Hepatocyte (in vitro differentiated cells): ENCODE measurements around the gene MDC1. TPM values are rescaled to one million over a fixed set of nuclear protein-coding genes. Genes with fewer than 3 reads are reported as not detected.

Experiments used
- DNase-seq: peaks from one replicate; pipeline ENCODE4 v3.0.0-alpha.2; 2016; ENCODE audit warnings: low spot score
- H2AFZ ChIP-seq: fragments of 200-600 bp; sonication (generic); 2 replicates; pipeline ENCODE4 v1.6.0; 2016; ENCODE audit warnings: antibody characterized with exemption, mild to moderate bottlenecking
- H3K27ac ChIP-seq: fragments of 200-600 bp; sonication (generic); 2 replicates; pipeline ENCODE4 v1.5.1; 2016; ENCODE audit warnings: mild to moderate bottlenecking
- H3K27me3 ChIP-seq: fragments of 200-600 bp; sonication (generic); 2 replicates; pipeline ENCODE4 v1.6.1; 2016
- H3K36me3 ChIP-seq: fragments of 200-600 bp; sonication (generic); replicated peaks from 2 replicates; pipeline ENCODE4 v1.5.1; 2016; ENCODE audit warnings: low read depth; ENCODE audit not compliant: insufficient read depth
- H3K4me1 ChIP-seq: fragments of 200-600 bp; sonication (generic); 2 replicates; pipeline ENCODE4 v1.5.1; 2016; ENCODE audit warnings: mild to moderate bottlenecking, moderate library complexity; ENCODE audit not compliant: insufficient read depth
- H3K4me2 ChIP-seq: fragments of 200-600 bp; sonication (generic); 2 replicates; pipeline ENCODE4 v1.6.0; 2016
- H3K4me3 ChIP-seq: fragments of 200-600 bp; sonication (generic); 2 replicates; pipeline ENCODE4 v1.5.1; 2016; ENCODE audit warnings: mild to moderate bottlenecking
- H3K79me2 ChIP-seq: fragments of 200-600 bp; sonication (generic); 2 replicates; pipeline ENCODE4 v1.6.0; 2017; ENCODE audit warnings: mild to moderate bottlenecking
- H3K9me2 ChIP-seq: fragments of 200-600 bp; sonication (generic); replicated peaks from 2 replicates; pipeline ENCODE4 v1.6.0; 2017; ENCODE audit warnings: mild to moderate bottlenecking; ENCODE audit not compliant: insufficient read depth
- H3K9me3 ChIP-seq: fragments of 200-600 bp; sonication (generic); 2 replicates; pipeline ENCODE4 v1.5.1; 2016; ENCODE audit warnings: low read depth, mild to moderate bottlenecking
- H4K20me1 ChIP-seq: fragments of 200-600 bp; sonication (generic); 2 replicates; pipeline ENCODE4 v1.6.0; 2016; ENCODE audit warnings: mild to moderate bottlenecking; ENCODE audit not compliant: insufficient read depth, poor library complexity, severe bottlenecking
- CTCF ChIP-seq: fragments of 200-600 bp; sonication (generic); IDR thresholded peaks from 2 replicates; pipeline ENCODE4 v1.5.1; 2016; ENCODE audit warnings: antibody characterized with exemption, mild to moderate bottlenecking; ENCODE audit not compliant: poor library complexity
- EZH2 ChIP-seq: fragments of 200-600 bp; sonication (generic); IDR thresholded peaks from 2 replicates; pipeline ENCODE4 v1.6.1; 2016; ENCODE audit warnings: antibody characterized with exemption, mild to moderate bottlenecking, borderline replicate concordance
- EZH2phosphoT487 ChIP-seq: fragments of 200-600 bp; sonication (generic); IDR thresholded peaks from one replicate; pipeline ENCODE4 v1.6.1; 2018; ENCODE audit warnings: antibody characterized with exemption, mild to moderate bottlenecking, low read depth, moderate library complexity; ENCODE audit not compliant: unreplicated experiment, severe bottlenecking
- WGBS: methylation state at CpG from one replicate; pipeline ENCODE4 v1.1.6; 2016; ENCODE audit warnings: low lambda C conversion rate; ENCODE audit errors: missing lambda C conversion rate; 5-methylcytosine and 5-hydroxymethylcytosine counted together
- polyA plus RNA-seq: library from polyadenylated mRNA; unstranded; fragments of >200 nt; fragmentation: Nextera tagmentation; extraction: Ambion mirVana; gene quantifications from 2 replicates; pipeline ENCODE4 v1.2.1, GENCODE V29; 2016
- total RNA-seq: library from RNA; depleted of rRNA; stranded (reverse); fragments of >200 nt; gene quantifications from 2 replicates; pipeline ENCODE4 v1.2.3, GENCODE V29; 2014

MDC1 gene
- total and polyA plus RNA-seq, 2 experiments from 2014 or later = 8.7 to 9.9 TPM

GRCh38 chr6:30707281-30707850 lies 9.7 kb downstream of the MDC1 start:
- Histone ChIP-seq H2AFZ (no peak overlapping the region), H4K20me1 (no peaks in the 10 kb centered on the region), H3K4me1 (no peaks in the 10 kb centered on the region), H3K79me2 (no peaks in the 10 kb centered on the region), H3K4me3 (no peak overlapping the region), H3K36me3 (no peaks in the 10 kb centered on the region), H3K9me2 (no peaks in the 10 kb centered on the region), H3K9me3 (no peaks in the 10 kb centered on the region), H3K27me3 (no peaks in the 10 kb centered on the region), H3K27ac (no peak overlapping the region), H3K4me2 (no peak overlapping the region)
- TF ChIP-seq EZH2phosphoT487 (no peak), EZH2 (no peak), CTCF (no peak)
- no peak for DNase-seq
- 85% methylated on average over 5 of the region's 6 CpGs for WGBS

- no peak for DNase-seq
- no peaks in the 10 kb centered on the region for H4K20me1 ChIP-seq
- no peak overlapping the region for H2AFZ ChIP-seq
- no peaks in the 10 kb centered on the region for H3K9me2 ChIP-seq
- H3K79me2 ChIP-seq = no peaks in the 10 kb centered on the region
- no peak for TF ChIP-seq EZH2
- no peak for TF ChIP-seq CTCF
- no peak for TF ChIP-seq EZH2phosphoT487
- no peaks in the 10 kb centered on the region for H3K4me1 ChIP-seq
- H3K4me3 ChIP-seq = no peak overlapping the region
- H3K9me3 ChIP-seq = no peaks in the 10 kb centered on the region
- no peak overlapping the region for H3K4me2 ChIP-seq
- no peak overlapping the region for H3K27ac ChIP-seq
- no peaks in the 10 kb centered on the region for H3K27me3 ChIP-seq
- H3K36me3 ChIP-seq = no peaks in the 10 kb centered on the region
- 100% methylated on average over 4 of the region's 4 CpGs for WGBS
Observed at GRCh38 chr6:30705620-30706019, 11.5 kb downstream of the MDC1 start.

GRCh38 chr6:30703821-30704220 lies 13.3 kb downstream of the MDC1 start:
- no peaks in the 10 kb centered on the region for H3K36me3 ChIP-seq
- no peaks in the 10 kb centered on the region for H3K79me2 ChIP-seq
- no peaks in the 10 kb centered on the region for H3K4me1 ChIP-seq
- no peak for TF ChIP-seq EZH2phosphoT487
- no peak for TF ChIP-seq CTCF
- no peak for TF ChIP-seq EZH2
- H3K27me3 ChIP-seq = no peaks in the 10 kb centered on the region
- no peak overlapping the region for H3K4me2 ChIP-seq
- no peaks in the 10 kb centered on the region for H3K9me2 ChIP-seq
- no peaks in the 10 kb centered on the region for H4K20me1 ChIP-seq
- no peak overlapping the region for H3K27ac ChIP-seq
- H3K4me3 ChIP-seq = no peak overlapping the region
- WGBS = 96% methylated on average over 4 of the region's 4 CpGs
- H3K9me3 ChIP-seq = no peaks in the 10 kb centered on the region
- no peak for DNase-seq
- H2AFZ ChIP-seq = no peak overlapping the region

- 97% methylated on average over 10 of the region's 10 CpGs for WGBS
- DNase-seq = no peak
- H3K9me3 ChIP-seq = no peaks in the 10 kb centered on the region
- no peak overlapping the region for H3K4me2 ChIP-seq
- H4K20me1 ChIP-seq = no peaks in the 10 kb centered on the region
- no peaks in the 10 kb centered on the region for H3K36me3 ChIP-seq
- H3K27ac ChIP-seq = no peak overlapping the region
- no peaks in the 10 kb centered on the region for H3K79me2 ChIP-seq
- H2AFZ ChIP-seq = no peak overlapping the region
- H3K27me3 ChIP-seq = no peaks in the 10 kb centered on the region
- H3K4me1 ChIP-seq = no peaks in the 10 kb centered on the region
- no peaks in the 10 kb centered on the region for H3K9me2 ChIP-seq
- TF ChIP-seq CTCF (no peak), EZH2phosphoT487 (no peak), EZH2 (no peak)
- H3K4me3 ChIP-seq = no peak overlapping the region
Observed at GRCh38 chr6:30703011-30703410, 14.1 kb downstream of the MDC1 start.
